ENCODE data around the gene NME5.
"Not testable (repeated sequence)": the region's sequence is repeated elsewhere in the genome, so short reads cannot be mapped to it uniquely, and the experiment has no call there.

Gene NME5

GRCh38 chr5:138138949-138139780 is at the start of gene NME5:
Gene NME5 (minus strand): TSS chr5:138139428. CDS start chr5:138138780, 648 bp downstream.
- no peak for DNase-seq

GRCh38 chr5:138188626-138189025 is 49.4 kb upstream of the NME5 start:
- DNase-seq, result no peak

GRCh38 chr5:138186002-138186447 is 46.8 kb upstream of the NME5 start:
- no peak for DNase-seq

- DNase-seq, result no peak
Measured at GRCh38 chr5:138182808-138183207, 43.6 kb upstream of the NME5 start.

- no peak for DNase-seq
Measured at GRCh38 chr5:138180841-138181240, 41.6 kb upstream of the NME5 start.

- DNase-seq, result no peak
Measured at GRCh38 chr5:138180183-138180782, 41.1 kb upstream of the NME5 start.

- DNase-seq, result no peak
Measured at GRCh38 chr5:138179277-138179857, 40.1 kb upstream of the NME5 start.

GRCh38 chr5:138178516-138179276 is 39.5 kb upstream of the NME5 start, which contains the start of the genes BRD8 and KIF20A:
Gene BRD8 (minus strand): TSS chr5:138178630. CDS start chr5:138178614, 16 bp downstream.
Gene KIF20A (plus strand): TSS chr5:138179112. CDS start chr5:138179681, 569 bp downstream.
- peak; percentile 83 for DNase-seq

GRCh38 chr5:138177941-138178515 is 38.8 kb upstream of the NME5 start:
- peak; percentile 7 for DNase-seq

- no peak for DNase-seq
Measured at GRCh38 chr5:138170299-138170698, 31.1 kb upstream of the NME5 start.

- DNase-seq, result no peak
Measured at GRCh38 chr5:138169124-138169523, 29.9 kb upstream of the NME5 start.

- no peak for DNase-seq
Measured at GRCh38 chr5:138163721-138164120, 24.5 kb upstream of the NME5 start.

- DNase-seq, result no peak
Measured at GRCh38 chr5:138160706-138161105, 21.5 kb upstream of the NME5 start.

GRCh38 chr5:138159666-138160065 is 20.4 kb upstream of the NME5 start:
- no peak for DNase-seq

- DNase-seq, result no peak
Measured at GRCh38 chr5:138157626-138158025, 18.4 kb upstream of the NME5 start.

- not testable (repeated sequence) for DNase-seq
Measured at GRCh38 chr5:138155977-138156376, 16.7 kb upstream of the NME5 start.

- DNase-seq, result no peak
Measured at GRCh38 chr5:138149530-138149929, 10.3 kb upstream of the NME5 start.

- no peak for DNase-seq
Measured at GRCh38 chr5:138148811-138149210, 9.6 kb upstream of the NME5 start.

GRCh38 chr5:138143578-138143977 is 4.3 kb upstream of the NME5 start:
- not testable (repeated sequence) for DNase-seq

GRCh38 chr5:138141734-138142133 is 2.5 kb upstream of the NME5 start:
- DNase-seq, result no peak

GRCh38 chr5:138140268-138140667 is 1.0 kb upstream of the NME5 start:
- DNase-seq, result no peak

GRCh38 chr5:138139781-138140090 is 508 bp upstream of the NME5 start:
- DNase-seq, result no peak

GRCh38 chr5:138132543-138132942 is 6.7 kb downstream of the NME5 start:
- no peak for DNase-seq

Data from stimulated activated CD4-positive, alpha-beta T cell treated with anti-CD3 and anti-CD28 coated beads, Interleukin-12 subunit alpha, Interleukin-12 subunit beta, amount 100 ng/mL, for 4 hours (primary cell).